Tibial nerve (tissue), 4 donors: Measurements from ENCODE around the gene PC. TPM values are rescaled to one million over a fixed set of nuclear protein-coding genes. Genes with fewer than 3 reads are reported as not detected.

ENCODE experiments used
- DNase-seq, 2 donors: peaks; one replicate each; pipeline ENCODE4 v3.0.0-alpha.2; 2019; ENCODE audit warnings: low spot score in 2 of 2
- H3K27ac ChIP-seq, 4 donors: fragments of 200-600 bp; sonication (generic) in 3 of 4; one replicate each; pipeline ENCODE4 v1.5.1; 2017 to 2019; ENCODE audit warnings: mild to moderate bottlenecking in 1 of 4
- H3K27me3 ChIP-seq, 2 donors: fragments of 200-600 bp; sonication (generic) in 1 of 2; one replicate each; pipeline versions ENCODE4 v1.5.1 to v1.6.0; 2017 to 2019
- H3K36me3 ChIP-seq, 3 donors: fragments of 200-600 bp; sonication (generic); one replicate each; pipeline ENCODE4 v1.5.1; 2018 to 2019
- H3K4me1 ChIP-seq, 4 donors: fragments of 200-600 bp; sonication (generic) in 3 of 4; one replicate each; pipeline ENCODE4 v1.5.1; 2017 to 2019
- H3K4me3 ChIP-seq, 4 donors: fragments of 200-600 bp; sonication (generic) in 3 of 4; one replicate each; pipeline ENCODE4 v1.5.1; 2017 to 2019; ENCODE audit warnings: mild to moderate bottlenecking in 1 of 4, moderate library complexity in 1 of 4
- H3K9me3 ChIP-seq, 4 donors: fragments of 200-600 bp; sonication (generic) in 3 of 4; one replicate each; pipeline ENCODE4 v1.5.1; 2017 to 2019
- EP300 ChIP-seq, 2 donors: sonication (generic); formaldehyde crosslinking; IDR thresholded peaks; one replicate each; pipeline ENCODE4 v1.6.1; 2017; ENCODE audit warnings: antibody characterized with exemption in 2 of 2, mild to moderate bottlenecking in 1 of 2
- POLR2A ChIP-seq, 2 donors: fragments of 450-650 bp; IDR thresholded peaks; one replicate each; pipeline ENCODE4 v1.6.1; 2017; ENCODE audit warnings: antibody characterized with exemption in 2 of 2, mild to moderate bottlenecking in 2 of 2, moderate library complexity in 2 of 2
- WGBS, 2 donors: methylation state at CpG; one replicate each; pipeline ENCODE4 v1.1.5; 2018; 5-methylcytosine and 5-hydroxymethylcytosine counted together
- total RNA-seq, 4 donors: library from RNA; depleted of rRNA; stranded (reverse); fragments of >200 nt; gene quantifications; one replicate each; pipeline ENCODE4 v1.1.0, GENCODE V29; 2016
- TF ChIP-seq, protein P1 (sequence below), 5 experiments: fragments of 200-600 bp in 3 of 5; fragments of 450-650 bp in 2 of 5; sonication (generic) in 3 of 5; IDR thresholded peaks; one replicate each; pipeline ENCODE4 v1.5.1; 2016 to 2019; ENCODE audit warnings: antibody characterized with exemption in 5 of 5, mild to moderate bottlenecking in 3 of 5, moderate library complexity in 2 of 5

Gene PC
- total RNA-seq, 4 donors from 2014 or later = 82.5 to 135 (median 90.2) TPM

DNA sequence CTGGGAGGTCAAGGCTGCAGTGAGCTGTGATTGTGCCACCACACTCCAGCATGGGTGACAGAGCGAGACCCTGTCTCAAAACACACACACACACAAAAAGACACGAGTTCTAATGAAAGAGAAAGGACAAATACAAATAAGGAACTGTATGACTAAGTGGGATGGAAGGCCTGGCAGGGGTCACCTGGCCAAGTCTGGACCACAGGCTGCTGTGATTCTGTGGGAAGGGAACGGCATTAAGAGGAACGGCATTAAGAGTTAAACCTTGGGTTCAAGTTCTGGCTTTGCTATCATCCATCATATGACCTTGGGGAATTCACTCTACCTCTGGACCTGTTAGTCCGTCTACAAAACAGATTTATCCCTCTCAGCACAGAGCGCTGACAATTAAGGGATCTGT is 53.6 kb downstream of the PC start:
- H3K36me3 ChIP-seq = no peaks in the 10 kb centered on the region
- TF ChIP-seq POLR2A (IDR thresholded peaks at IDR 0.05) (no peak), EP300 (IDR thresholded peaks at IDR 0.05) (no peak)
- TF ChIP-seq, protein P1, sequence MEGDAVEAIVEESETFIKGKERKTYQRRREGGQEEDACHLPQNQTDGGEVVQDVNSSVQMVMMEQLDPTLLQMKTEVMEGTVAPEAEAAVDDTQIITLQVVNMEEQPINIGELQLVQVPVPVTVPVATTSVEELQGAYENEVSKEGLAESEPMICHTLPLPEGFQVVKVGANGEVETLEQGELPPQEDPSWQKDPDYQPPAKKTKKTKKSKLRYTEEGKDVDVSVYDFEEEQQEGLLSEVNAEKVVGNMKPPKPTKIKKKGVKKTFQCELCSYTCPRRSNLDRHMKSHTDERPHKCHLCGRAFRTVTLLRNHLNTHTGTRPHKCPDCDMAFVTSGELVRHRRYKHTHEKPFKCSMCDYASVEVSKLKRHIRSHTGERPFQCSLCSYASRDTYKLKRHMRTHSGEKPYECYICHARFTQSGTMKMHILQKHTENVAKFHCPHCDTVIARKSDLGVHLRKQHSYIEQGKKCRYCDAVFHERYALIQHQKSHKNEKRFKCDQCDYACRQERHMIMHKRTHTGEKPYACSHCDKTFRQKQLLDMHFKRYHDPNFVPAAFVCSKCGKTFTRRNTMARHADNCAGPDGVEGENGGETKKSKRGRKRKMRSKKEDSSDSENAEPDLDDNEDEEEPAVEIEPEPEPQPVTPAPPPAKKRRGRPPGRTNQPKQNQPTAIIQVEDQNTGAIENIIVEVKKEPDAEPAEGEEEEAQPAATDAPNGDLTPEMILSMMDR (IDR thresholded peaks at IDR 0.05) = no peak
- no peak overlapping the region for H3K27ac ChIP-seq
- WGBS, 2 donors = 81 to 83% methylated on average over 6 of the region's 6 CpGs
- H3K9me3 ChIP-seq = no peaks in the 10 kb centered on the region
- no peak for DNase-seq
- H3K27me3 ChIP-seq = no peaks in the 10 kb centered on the region
- no peak overlapping the region for H3K4me3 ChIP-seq
- H3K4me1 ChIP-seq = peaks cover 0 to 50% (median 26%) of the 10 kb centered on the region in 4 donors

DNA sequence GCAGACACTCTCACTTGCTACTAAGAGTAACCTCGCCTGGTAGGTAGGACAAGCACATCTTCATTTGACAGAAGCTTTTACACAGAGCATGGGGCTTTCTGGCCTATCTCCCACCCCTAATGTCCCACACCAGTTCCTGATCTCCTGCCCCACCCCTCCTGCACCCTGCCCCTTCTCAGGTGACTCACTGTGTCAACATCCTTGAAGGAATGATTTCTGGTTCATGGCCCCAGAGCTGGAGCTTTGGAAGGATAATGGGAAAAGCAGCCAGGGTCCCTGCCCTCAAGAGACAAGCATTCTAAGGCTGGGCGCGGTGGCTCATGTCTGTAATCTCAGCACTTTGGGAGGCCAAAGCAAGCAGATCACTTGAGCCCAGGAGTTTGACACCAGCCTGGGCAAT is 54.1 kb downstream of the PC start:
- H3K27ac ChIP-seq = no peak overlapping the region
- H3K27me3 ChIP-seq = no peaks in the 10 kb centered on the region
- H3K9me3 ChIP-seq = no peaks in the 10 kb centered on the region
- whole genome bisulfite sequencing, 2 donors = 95 to 97% methylated on average over 3 of the region's 3 CpGs
- peaks cover 0 to 45% (median 26%) of the 10 kb centered on the region in 4 donors for H3K4me1 ChIP-seq
- H3K4me3 ChIP-seq = no peak overlapping the region
- TF ChIP-seq, protein P1 (IDR thresholded peaks at IDR 0.05) = no peak
- TF ChIP-seq EP300 (IDR thresholded peaks at IDR 0.05) = no peak
- TF ChIP-seq POLR2A (IDR thresholded peaks at IDR 0.05) = no peak
- no peaks in the 10 kb centered on the region for H3K36me3 ChIP-seq
- DNase-seq = no peak

DNA sequence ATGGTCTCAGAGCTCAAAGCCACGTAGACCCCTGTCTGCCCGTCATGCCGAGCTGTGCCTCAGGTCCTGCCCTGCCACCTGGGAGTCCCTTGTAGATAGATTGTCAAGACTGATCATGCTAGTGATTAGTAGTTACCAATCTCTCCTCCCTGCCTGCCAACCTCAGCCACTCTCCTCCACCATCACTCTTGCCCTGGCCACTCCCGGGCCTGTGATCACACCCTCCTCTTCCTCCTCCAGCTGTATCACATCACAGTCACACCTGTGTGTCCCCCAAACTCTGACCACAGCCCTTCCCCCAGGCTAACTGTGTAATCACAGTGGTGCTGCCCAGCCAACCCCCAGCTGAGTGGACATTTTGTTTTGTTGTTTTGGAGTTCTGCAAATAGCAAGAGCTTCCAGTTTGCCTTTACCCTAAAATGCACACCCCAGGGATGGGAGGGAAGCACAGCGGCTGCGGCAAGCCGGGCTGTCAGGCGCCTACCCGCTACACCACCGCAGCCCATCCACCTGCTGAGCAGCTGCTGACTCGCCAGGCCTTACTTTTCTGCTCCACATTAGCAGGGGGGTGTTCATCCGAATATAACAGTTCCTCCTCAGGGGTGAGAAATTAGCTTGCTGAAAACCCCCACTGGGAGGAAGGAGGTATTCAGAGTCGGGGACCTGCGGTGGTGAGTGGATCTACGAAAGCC is 55.6 kb downstream of the PC start:
- H3K9me3 ChIP-seq = no peaks in the 10 kb centered on the region
- DNase-seq = no peak
- H3K4me1 ChIP-seq = peaks cover 0 to 30% (median 16%) of the 10 kb centered on the region in 4 donors
- TF ChIP-seq EP300 (IDR thresholded peaks at IDR 0.05) (no peak), POLR2A (IDR thresholded peaks at IDR 0.05) (no peak)
- TF ChIP-seq, protein P1 (IDR thresholded peaks at IDR 0.05) = no peak
- 87 to 92% methylated on average over 15 of the region's 15 CpGs for WGBS, 2 donors
- no peak overlapping the region for H3K27ac ChIP-seq
- no peaks in the 10 kb centered on the region for H3K27me3 ChIP-seq
- H3K36me3 ChIP-seq = no peaks in the 10 kb centered on the region
- H3K4me3 ChIP-seq = no peak overlapping the region

DNA sequence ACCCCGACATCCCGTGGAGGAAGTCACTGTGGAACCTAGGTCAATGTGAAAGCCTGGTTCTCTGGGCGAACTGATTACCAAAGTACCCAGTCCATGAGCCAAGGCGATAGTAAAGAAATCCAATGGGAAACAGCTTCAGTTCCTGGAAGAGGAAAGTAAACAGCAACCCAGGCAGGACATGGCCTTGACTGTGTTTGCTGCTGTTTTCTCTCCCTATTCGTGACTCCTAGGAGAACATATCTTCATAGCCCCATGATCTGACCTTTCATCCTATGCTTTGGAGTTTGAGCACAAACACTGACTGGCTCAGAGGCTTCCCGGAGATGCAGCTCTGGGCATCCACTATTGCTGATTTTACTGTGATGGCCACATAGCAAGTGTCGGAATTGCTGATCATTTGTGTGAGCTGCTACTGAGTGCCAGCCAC is 56.2 kb downstream of the PC start:
- Histone ChIP-seq H3K4me1 (peaks cover 0 to 24% (median 10%) of the 10 kb centered on the region in 4 donors), H3K9me3 (no peaks in the 10 kb centered on the region), H3K27ac (no peak overlapping the region), H3K27me3 (no peaks in the 10 kb centered on the region), H3K36me3 (no peaks in the 10 kb centered on the region), H3K4me3 (no peak overlapping the region)
- TF ChIP-seq, protein P1 (IDR thresholded peaks at IDR 0.05) = no peak
- no peak for TF ChIP-seq EP300 (IDR thresholded peaks at IDR 0.05)
- TF ChIP-seq POLR2A (IDR thresholded peaks at IDR 0.05) = no peak
- 94% methylated on average over 7 of the region's 7 CpGs for WGBS, 2 donors
- no peak for DNase-seq

DNA sequence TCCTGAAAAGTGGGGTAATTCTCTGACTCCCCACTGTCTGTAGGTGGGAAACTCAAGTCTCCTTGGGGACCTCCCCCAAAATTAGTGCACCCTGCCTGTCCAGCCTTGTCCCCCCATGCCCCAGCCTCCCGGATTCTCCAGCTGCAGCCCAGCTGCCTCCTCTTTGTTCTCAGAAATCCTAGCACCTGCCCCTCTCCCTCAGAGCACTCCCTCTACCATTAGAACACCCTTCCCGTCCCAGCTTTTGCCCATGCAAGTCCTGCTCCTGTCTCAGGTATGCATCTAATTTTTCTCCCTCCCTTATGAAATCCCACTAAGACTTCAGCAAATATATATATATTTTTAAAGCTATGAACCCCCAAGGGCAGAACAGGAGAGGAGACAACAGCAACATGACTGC is 64.0 kb downstream of the PC start:
- 79 to 86% methylated on average over 2 of the region's 2 CpGs for WGBS, 2 donors
- DNase-seq = no peak
- no peak for TF ChIP-seq EP300 (IDR thresholded peaks at IDR 0.05)
- TF ChIP-seq, protein P1 (IDR thresholded peaks at IDR 0.05) = no peak
- no peak overlapping the region for H3K4me3 ChIP-seq
- no peaks in the 10 kb centered on the region for H3K9me3 ChIP-seq
- no peak overlapping the region for H3K27ac ChIP-seq
- peaks cover 0 to 14% (median 0%) of the 10 kb centered on the region in 4 donors for H3K4me1 ChIP-seq
- H3K36me3 ChIP-seq = no peaks in the 10 kb centered on the region
- no peaks in the 10 kb centered on the region for H3K27me3 ChIP-seq
